GM12801 (cell line): ENCODE results near the gene EVA1A.

Experiments
- TF ChIP-seq, protein P1 (sequence below): IDR thresholded peaks from one replicate; pipeline ENCODE4 v1.5.1; 2011; ENCODE audit warnings: control low read depth; ENCODE audit not compliant: insufficient read length; ENCODE audit errors: extremely low read depth

EVA1A gene

DNA sequence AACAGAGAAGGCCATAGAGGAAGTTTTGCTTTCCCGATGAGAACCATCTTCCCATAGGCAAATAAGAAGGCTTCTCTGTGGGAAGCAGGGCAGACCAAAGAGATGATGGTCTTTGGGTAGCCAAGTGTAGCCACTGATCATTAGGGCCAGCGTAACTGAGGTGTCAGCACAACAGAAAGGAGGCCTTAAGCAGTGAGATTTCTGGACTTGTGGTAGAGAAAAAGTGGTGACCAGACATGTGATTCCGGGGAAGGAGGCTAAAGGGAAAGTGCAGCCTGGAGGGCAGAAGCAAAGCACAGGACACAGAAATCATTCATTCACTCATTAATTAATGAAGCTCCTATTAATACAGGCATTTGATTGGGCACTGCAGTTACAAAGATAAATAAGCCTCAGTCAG, 15.4 kb downstream of the EVA1A start:
- TF ChIP-seq, protein P1, sequence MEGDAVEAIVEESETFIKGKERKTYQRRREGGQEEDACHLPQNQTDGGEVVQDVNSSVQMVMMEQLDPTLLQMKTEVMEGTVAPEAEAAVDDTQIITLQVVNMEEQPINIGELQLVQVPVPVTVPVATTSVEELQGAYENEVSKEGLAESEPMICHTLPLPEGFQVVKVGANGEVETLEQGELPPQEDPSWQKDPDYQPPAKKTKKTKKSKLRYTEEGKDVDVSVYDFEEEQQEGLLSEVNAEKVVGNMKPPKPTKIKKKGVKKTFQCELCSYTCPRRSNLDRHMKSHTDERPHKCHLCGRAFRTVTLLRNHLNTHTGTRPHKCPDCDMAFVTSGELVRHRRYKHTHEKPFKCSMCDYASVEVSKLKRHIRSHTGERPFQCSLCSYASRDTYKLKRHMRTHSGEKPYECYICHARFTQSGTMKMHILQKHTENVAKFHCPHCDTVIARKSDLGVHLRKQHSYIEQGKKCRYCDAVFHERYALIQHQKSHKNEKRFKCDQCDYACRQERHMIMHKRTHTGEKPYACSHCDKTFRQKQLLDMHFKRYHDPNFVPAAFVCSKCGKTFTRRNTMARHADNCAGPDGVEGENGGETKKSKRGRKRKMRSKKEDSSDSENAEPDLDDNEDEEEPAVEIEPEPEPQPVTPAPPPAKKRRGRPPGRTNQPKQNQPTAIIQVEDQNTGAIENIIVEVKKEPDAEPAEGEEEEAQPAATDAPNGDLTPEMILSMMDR = no peak

DNA sequence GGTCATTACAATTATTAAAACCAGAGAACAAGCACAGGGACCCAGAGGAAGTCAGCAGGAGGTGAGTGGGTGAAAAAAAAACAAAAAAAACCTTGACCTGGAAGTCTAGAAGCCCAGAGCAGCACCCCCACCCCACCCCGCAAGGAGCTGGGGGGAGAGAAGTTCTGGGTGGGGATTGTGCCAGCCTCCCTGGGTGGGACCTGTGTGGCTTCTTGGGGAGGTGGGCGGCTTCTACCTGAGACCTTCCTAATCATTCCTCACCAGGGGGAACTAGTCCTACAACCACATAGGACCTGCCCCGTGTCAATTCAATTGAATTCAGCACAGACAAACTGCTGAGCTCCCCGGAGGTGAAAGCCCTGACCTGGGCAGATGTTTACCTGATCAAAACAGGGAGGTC, 17.3 kb downstream of the EVA1A start:
- TF ChIP-seq, protein P1 = no peak

DNA sequence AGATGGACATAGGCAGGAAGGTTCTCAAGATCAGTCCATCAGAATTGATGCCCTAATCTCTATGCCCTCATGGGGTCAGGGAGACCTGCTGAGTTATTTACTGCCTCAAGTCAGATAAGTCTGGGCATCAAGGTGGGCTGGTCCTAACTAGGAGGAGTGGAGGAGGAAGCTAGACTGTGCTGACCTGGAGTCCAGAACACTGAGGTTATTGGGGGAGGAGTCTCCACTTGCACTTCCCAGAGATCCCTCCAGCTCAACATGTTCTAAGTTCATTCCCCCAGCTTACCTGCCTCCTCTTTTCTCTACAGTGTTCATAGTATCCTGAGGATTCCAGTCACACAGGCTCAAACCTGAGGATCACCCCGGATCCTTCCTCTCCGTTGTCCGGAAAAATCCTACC, 19.3 kb downstream of the EVA1A start:
- TF ChIP-seq, protein P1 = no peak

DNA sequence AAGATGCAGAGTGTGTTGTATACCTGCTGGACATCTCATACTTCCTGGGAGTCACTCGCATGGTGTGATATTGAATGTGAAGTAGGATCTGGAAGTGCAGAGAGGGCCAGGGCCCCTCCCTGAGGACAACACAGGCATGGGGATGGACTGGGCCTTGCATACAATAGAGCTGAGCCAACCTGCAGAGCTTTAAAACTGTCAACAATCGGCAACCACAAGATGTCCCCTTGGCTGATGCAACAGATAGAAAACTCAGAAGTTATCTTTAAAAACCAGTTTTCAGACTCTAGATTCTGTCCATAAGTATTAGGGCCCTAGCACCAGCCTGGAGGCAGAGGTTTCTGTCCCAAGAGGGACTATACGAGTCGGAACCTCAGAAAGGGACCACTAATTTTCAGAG, 19.7 kb downstream of the EVA1A start:
- TF ChIP-seq, protein P1 = no peak

DNA sequence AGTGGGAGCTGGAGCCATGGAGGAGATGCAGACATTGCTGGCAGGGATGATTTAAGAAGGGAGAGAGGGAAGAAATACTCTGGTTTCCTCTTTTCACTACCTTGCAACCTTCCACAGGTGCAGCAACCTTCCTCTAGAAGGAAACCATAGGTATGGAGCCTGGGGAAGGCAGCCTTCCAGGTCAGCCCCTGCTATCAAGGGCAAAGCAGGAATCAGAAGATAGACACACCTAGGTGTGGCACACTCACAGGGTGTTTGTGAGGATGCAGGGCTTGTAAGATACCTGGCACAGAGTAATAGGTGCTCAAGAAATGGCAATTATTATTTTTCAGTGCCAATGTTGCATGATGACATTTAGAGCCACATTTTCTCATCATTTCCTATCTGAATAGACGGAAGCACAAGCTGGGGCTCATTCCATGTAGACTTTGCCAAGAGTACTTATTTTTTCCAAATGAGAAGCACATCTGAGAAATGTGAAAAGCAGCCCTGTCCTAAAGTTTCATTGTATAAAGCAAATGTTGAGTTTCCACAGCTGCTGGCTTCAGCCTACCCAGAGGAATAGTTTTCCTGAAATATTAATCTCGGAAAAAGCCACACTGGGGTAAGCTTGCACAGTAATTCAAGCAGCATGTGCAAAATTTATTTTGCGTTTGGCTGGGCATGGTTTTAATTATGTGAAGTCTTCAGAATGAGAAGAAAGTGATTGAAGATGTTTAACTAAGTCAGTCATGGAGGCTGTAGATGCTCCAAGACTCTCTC, 20.6 kb downstream of the EVA1A start:
- TF ChIP-seq, protein P1 = no peak

DNA sequence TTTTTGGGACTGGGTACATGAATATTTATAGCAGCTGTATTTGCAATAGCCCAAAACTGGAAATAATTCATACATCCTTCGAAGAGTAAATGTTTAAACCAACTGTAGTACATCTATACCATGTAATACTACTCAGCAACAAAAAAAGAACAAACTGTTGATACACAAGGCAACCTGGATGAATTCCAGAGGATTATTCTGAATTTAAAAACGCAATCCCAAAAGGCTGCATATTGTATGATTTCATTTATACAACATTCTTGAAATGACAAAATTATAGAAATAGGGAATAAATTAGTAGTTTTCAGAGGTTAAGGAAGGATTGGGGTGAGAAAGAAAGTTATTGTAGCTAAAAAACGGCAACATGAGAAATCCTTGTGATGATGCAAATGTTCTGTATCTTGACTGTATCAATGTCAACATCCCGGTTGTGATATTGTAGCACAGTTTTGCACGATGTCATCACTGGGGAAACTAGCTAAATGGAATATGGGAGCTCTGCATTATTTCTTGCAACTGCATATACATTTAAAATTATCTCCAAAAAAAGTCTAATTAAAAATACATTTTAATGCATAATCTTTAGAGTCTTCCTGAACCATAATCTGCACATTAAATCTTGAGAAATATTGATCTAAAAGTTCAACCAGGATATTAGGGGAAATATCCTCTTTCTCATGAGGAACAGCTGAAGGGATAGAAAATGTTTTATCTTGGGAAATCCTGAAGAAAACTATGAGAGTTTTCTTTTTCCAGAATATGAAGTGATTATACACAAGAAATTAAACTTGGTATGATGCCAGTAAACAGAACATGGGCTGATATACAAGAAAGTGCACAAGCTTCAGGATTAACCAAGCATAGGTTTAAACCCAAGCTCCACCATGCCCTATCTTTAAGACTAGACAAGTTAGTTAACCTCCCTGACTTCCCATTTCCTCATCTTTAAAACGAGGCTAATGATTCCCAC, 21.9 kb downstream of the EVA1A start:
- TF ChIP-seq, protein P1 = no peak

DNA sequence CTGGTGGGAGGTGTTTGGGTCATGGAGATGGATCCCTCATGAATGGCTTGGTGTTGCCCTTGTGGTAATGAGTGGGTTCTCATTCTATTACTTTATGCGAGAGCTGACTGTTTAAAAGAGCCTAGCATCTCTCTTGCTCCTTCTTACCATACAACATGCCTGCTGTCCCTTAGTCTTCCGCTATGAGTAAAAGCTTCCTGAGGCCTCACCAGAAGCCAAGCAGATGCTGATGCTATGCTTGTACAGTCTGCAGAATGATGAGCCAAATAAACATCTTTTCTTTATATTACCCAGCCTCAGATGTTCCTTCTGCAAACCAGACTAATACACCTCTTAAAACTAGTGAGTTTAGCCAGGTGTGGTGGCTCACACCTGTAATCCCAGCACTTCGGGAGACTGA, 23.1 kb downstream of the EVA1A start:
- TF ChIP-seq, protein P1 = no peak
